EH (cell line): ENCODE results near the gene AHRR.

Experiments used
- DNase-seq: peaks from one replicate; pipeline ENCODE4 v3.0.0-alpha.2; 2015; ENCODE audit warnings: low read depth

The AHRR gene

DNA sequence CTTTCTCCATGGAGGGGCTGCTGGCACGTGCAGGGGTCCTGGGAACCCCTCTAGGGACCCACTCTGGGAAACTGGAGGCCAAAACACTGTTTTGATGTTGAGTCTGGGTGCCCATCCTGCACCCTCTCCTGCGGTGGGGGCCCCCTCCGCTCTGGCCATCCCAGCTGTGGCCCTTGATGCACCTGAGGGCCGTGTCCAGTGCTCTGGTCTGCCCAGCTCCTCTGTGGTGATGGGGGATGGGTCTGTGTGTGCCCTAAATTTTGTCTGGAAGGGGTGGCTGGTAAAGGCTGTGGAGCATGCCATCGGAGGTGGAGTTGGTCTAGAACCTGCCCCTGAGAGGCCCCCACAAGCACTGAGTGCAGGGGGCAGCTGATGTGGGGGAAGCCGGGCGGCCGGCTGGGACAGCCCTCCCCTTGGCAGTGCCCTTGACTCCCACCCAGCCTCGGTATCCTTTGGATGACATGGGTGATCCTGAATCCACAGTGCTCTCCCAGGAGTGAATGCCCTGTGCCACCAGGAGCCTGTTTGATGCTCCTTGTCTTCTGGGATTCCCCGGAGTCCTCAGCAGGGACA lies 26.3 kb downstream of the AHRR start:
- DNase-seq, result no peak

DNA sequence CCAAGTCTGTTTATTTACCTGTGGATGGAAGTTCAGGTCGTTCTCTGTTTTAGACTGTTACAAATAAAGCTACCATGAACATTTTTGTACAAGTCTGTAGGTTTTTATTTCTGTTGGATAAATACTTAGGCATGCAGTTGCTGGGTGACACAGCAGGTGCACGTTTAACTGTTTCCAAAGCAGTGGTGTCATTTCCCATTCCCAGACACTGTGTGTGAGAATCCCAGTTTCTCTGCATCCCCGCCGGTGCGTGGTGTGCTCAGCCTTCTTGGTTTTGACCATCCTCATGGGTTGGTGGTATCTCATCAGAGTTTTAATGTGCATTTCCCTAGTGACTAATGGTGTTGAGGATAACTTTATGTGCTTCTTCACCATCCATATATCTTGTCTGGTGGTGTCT lies 27.2 kb downstream of the AHRR start:
- DNase-seq, result no peak

DNA sequence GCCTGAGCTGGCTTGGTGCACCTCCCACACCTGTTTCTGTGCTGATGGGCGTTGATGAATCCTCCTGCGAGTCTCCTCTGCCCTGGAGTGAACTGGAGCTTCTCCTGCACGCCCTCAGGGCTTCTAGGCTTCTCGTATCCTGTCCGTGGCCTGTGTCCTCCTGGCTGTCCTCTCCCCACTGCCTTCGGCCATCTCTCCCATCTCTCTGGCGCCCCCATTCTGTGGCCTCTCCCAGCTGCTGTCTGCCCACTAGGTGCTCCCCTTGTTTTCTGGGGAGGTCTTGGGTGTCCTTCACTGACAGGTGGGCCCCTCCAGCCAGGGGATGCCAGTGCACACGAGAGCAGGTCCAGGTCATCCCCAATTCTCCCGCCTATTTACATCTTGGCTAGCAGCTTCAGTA lies 28.8 kb downstream of the AHRR start:
- no peak for DNase-seq

DNA sequence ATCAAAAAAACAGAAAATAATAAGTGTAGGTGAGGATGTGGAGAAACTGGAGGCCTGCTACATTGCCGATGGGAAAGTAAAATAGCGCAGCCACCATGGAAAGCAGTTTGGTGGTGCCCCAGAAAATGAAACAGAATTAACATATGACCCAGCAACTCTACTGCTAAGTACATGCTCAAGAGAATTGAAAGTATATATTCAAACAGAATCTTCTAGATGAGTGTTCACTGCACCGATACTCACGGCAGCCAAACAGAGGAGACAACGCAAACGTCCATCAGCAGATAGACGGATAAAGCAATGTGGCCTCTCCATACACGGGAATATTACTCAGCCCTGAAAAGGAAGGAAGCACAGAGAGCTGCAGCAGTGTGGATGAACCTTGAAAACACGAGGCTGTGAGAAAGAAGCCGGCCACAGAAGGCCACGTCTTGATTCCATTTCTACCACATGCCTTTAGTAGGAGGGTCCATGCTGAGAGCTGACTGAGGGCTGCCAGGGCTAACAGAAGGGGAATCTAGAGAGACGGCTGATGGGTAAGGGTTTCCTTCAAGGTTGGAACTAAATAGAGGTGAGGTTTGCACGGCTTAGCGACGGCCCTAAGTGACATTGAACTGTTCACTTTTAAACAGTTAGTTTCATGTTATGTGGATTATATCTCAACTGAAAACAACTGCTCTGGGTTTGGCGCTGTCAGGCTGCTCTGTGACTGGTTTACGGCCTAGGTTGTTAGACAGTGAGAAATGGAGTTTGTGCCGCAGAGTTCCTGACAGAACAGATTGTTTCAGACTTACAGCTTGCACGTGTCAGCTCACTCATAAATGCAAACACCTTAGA lies 29.8 kb downstream of the AHRR start:
- no peak for DNase-seq

DNA sequence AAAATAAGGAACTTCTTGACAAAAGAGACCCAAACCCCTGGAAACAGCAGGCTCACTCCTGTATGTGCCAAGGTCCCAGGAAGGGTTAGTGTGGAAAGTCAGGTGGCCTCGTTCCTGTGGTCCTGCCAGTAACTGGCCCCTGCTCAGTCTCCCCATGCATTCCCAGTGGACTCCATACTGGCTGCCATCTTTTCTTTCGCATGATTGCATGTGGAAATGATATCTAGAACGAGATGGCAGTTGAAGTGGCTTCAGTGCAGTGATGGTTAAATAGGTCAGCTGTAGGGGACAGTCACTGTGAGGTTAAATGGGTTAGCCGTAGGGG lies 30.4 kb downstream of the AHRR start:
- no peak for DNase-seq

DNA sequence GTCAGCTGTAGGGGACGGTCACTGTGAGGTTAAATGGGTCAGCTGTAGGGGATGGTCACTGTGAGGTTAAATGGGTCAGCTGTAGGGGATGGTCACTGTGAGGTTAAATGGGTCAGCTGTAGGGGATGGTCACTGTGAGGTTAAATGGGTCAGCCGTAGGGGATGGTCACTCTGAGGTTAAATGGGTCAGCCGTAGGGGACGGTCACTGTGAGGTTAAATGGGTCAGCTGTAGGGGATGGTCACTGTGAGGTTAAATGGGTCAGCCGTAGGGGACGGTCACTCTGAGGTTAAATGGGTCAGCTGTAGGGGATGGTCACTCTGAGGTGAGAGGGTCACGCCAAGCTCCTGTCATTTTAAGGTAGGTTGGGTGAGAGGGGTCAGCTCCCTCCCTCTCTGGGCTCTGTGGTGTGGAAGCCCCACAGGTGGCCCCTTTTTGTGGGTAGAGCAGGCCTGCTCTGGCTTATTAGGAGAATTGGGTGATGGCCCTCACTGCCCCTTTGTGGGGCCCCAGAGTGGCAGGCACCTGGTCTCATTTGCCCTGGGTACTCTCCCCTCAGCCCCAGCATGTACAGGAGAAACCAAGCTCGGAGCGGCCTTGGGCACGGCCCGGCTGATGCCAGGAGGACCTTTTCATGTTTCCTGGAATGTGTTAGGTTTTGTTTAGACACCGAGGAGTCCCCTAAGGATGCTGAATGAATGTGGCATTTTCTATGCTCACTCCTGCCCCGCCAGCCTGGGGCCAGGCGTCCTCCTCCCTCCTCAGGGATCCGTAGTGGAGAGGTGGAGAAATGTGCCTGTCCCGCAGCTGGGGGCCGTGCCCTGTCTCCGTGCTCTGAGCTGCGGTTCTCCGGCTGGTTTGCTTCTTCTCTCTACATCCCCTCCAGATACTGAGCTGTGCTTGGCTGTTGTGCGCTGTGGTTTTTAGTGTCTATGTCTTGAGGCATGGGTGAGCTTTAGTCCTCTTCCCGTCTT lies 31.4 kb downstream of the AHRR start:
- no peak for DNase-seq

DNA sequence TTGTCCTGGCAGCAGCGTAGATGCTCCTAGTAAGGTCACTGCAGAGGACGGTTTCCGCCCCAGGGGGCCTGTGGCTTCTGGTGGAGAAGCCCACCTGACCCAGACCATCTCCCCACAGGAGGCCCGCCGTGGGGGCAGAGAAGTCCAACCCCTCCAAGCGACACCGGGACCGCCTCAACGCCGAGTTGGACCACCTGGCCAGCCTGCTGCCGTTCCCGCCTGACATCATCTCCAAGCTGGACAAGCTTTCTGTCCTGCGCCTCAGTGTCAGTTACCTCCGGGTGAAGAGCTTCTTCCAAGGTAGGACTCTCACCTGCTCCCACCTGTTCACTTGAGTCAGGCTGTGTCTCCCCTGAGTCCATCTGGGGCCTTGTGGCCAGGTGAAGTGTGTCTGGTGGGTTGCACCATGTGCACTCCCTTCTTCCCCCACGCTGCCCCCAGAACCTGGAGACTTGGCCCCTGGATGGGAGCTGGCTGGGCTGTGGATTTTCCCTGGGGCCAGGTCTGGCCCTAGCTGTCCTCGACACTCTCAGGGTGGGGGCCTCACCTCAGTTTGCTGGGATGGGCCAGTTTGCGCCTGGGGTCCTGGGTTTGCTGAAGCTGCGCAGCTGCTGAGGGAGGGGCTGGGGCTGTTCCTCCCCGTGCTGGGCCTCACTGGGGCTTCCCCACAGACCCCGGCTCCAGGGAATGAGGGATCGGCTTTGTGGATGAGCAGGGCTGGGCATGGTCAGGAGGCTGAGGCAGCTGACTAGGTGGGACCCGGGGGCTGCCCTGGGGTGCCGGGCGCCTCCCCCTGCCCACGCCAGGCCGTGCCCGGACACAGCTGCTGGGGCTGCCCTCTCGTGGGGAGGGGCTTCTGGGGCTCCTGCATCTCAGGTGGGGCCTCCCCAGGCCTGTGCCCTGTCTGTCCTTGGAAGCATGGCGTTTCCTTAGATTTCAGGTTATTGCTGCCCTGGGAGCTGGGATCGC lies 32.4 kb downstream of the AHRR start:
- no peak for DNase-seq

DNA sequence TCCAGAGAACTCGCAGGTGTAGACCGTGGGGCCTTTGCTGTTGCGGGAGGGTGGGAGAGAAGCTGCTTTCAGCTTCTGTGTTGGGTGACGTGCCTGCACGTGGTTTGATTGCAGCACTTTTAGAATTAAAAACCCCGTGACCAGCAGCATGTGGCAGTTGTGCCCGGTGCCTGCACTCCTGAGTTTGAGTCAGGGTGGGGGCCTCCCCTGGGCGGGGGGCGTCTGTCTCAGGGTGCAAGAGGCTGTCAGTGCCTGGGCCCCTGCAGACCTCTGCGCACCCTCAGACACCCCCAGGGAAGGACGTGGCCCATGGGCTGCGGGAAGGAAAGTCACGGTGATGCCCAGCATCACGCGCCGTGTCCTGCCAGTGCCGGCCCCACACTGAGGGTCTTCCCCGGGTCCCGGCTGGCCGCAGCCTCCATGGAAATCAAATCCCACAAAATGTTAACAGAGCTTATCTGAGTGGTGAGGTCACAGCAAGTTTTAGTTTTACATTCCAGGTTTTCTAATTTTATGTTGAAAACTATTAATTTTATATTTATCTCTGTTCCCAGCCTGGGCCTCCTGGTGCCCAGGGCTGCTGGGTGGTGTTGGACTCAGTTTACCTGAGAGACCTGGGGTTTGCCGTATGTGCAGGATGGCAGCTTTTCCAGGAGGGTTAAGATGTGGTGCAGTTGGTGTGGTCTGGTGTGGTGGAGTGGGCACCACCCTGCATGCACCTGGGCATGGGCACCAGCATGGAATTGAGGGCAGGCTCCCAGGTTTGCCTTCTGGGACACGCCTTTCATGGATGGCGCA lies 33.3 kb downstream of the AHRR start:
- no peak for DNase-seq

DNA sequence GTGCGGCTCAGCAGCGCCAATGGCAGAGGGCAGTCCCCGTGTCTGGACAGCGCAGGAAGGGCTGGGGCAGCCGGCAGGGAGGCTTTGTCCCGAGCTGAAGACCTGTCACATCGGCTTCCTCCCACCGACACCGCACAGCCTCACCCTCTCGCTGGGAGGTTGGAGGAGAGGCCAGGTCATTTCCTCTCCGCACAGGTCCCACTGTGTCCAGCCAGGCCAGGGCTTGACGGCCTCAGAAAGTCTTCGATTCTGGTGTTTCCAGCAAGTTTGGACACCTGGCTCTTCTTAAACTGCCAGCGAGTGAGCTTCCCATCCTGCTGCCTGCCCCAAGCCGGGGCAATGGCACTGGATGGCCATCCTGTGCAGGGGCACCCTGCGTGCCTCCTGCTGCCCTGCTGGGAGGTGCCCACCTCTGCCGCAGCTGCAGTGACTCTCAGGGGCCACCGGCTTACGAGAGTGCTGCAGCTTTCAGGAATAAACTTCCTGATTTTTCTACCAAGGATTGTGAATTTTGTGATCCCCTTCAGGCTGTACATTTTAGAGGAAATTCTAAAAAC lies 33.9 kb downstream of the AHRR start:
- no peak for DNase-seq

DNA sequence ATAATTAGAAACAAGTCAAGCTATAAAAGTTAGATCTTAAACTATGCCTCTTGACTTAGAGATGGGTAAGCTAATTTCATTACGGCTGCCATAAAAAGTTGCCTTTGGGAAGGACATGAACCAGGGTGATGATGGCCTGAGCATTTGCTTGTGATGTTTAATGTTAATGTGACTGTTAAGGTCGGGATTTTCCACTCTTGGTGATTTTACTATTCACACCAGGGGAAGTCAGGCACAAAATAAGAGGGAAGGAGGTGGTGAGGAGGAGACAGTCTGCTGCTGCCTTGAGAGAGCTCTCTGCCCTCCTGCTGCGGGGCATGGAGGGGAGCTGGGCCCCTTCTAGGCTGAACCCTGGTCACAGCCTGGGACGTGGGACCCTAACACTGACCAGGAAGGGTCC lies 34.4 kb downstream of the AHRR start:
- DNase-seq, result no peak

DNA sequence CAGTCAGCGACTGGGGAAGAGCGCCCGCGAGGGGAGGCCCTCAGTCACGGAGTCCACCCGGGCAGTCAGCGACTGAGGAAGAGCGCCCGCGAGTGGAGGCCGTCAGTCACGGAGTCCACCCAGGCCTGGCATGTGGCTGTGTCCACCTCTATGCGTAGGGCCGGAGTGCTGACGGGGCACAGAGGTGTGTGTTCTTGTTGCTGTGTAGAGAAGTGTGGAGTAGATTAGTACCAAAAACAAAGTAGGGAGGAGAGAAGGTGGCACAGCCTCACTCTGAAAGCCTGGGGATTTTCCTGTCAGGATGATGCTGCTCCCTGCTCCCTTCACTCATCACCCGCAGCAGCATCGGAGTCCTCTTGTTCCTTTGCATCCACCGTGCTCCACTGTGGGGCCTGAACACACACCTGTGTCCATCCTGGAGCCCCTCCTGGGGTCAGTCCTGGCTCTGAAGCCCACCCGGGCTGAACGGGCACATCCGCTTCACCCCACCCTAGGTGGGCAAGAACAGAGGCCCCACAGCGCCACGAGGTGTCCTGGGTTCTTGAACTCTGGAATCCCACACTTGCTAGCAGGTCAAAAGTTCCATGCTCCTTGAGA lies 37.9 kb downstream of the AHRR start:
- DNase-seq, result no peak

DNA sequence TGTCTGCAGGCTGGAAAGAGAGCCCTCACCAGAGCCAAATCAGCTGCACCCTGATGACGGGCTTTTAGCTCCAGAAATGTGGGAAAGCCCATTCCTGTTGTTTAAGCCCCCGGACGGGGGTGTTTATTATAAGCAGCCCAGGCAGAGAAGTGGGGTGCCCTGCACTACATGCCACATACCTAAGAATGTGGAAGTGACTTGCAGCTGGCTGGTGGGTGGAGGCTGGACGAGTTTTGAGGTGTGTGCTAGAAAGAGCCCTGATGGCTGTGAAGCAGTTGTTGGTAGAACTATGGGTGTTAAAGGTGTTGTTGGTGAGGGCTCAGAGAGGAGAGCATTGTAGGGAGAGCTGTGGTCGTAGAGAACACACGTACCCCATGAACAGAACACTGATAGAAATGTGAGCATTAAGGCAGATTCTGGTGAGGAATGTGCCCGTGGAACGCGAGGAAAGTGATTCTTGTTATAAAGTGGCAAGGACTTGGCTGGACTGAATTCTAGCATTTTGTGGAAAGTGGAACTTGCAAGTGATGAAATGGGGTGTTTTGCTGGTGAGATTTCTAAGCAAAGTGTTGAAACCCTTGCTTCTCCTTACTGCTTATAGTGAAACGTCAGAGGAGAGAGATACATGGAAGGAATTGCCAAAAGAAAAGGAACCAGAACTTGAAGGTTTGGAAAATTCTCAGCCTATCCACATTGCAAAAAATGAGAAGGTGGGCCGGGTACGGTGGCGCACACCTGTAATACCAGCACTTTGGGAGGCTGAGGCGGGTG lies 38.9 kb downstream of the AHRR start:
- DNase-seq, result no peak

DNA sequence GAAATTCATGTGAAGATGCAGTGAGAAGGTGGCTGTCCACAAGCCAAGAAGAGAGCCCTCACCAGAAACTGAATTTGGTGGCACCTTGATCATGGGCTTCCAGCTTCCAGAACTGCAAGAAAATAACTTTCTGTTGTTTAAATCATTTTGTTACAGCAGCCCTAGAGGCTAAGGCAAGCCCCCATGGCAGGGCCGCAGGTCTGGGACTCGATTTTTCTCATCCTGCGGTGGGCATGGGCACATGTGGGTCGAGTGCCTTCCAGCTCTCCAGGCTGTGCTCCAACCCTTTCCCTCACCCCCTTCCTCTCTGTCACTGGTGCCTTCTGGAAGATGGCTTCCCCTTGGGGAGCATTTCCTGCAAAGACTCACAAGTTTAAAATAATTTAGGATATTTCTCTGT lies 40.7 kb downstream of the AHRR start:
- no peak for DNase-seq

DNA sequence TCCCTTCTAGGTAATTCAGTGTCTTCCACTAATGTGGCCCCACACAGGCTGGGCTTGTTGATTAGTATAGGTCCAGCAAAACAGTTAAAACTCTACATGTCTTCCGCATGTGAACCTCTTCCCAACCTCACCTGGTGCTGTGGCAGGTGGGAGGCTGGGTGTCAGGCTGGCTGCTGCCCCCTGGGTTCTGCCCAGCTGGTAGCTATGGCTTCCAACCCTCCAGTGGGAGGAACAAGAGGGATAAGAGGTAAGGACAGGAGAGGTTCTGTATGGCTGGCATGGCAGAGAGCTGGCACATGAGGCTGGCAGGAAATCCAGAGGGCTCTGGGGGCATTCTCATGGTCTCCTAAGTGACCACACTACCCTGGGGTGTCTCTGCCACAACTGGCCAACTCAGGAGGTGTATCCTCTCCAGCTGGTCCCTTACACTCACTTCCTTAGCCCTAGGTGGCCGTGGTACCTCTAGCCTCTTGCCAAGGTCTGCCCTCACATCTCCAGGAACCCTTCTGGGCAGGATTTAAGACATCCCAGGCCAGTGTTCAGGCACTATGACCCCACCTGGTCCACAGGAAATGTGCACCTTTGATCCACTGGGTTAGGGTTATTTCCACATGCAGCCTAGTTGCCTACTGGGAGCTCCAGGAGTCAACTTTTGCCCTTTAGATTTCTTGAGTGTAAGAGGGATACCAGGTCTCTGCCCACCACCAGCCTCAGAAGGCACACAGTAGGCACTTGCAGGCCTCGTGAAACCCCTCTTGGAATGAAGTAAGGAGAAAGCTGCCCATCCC lies 41.7 kb downstream of the AHRR start:
- DNase-seq, result no peak

DNA sequence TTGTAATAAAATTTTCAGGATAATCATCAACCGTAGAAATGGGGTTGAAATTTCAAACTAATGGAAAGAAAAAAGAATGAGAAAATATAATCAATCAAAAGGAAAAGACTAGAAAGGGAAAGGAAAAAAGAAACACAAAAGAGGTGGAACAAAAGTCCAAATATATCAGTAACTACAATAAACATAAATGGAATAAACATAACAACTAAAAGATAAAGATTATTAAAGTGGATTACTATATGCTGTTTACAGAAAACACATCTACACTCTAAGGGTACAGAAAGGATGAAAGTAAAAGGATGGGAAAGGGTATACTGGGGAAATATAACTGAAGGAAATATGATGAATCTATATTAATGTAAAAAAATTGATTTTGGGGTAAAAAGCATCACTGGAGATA lies 43.0 kb downstream of the AHRR start:
- DNase-seq, result no peak

DNA sequence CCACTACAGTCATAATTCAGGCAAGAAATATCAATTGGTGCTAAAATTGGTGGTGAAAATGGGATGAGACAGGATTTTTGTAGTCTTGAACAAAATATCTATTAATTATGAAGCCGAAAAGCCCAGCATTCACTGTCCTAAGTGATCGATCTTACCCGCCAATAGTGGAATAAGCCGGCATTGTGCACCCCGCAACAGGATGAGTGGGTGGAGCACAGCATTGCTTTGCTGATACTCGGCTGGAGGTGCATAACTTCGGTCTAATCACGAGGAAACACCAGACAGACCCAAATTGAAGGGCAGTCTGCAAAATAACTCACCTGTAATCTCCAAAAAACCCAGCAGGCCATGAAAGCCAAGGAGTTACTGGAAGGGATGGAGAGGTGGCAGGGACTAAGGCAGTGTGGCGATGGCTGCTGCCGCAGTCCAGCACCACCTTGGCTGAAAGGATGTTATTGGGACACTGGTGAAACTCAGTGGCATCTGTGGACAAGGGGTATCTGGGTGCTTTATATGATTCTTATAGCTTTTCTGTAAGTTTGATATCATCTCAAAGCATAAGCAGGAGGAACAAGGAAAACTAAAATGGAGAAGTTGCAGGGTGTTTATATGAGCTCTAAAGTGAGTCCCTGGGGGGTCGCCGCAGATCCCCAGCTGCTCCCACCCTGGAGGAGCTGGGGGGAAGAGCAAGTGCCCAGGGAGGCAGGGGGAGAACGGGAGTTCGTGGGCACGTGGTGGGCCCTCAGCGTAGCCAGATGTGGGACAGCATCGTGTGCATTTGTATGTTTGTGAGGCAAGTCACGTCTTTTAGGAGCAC lies 45.2 kb downstream of the AHRR start:
- no peak for DNase-seq

DNA sequence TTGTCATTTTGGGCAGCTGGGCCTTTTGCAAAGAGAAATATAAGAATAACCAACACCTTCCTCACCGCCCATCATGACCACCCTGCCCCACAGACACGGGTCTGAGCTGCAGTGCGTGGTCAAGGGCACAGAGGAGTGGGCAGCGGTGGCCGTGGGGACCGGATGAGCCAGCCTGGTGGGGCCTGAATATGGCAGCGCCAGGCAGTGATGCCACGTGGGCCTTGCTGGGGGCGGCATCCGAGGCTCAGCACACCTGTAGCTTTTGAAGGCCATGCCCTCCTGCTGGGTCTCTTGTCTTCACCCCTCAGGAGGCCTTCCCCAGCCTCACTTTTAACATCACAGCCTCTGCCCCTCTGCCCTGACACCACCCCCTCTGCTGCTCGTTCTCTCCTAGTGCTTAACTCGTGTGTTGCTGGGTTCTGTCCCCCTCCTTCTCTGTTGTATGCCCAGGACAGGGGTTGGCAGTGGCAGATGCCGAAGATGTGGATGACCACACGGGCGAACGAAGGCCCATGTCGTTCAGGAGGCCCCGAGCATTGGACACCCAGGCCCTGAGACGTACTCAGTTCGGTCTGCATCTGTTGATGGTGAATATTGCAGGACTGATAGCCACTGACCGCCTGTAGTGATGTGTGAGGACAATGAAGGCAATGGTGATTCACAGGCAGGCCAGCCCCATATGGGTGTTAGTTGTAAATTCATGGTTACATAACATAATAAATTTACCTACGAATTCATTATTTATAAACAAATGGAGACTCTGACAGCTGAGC lies 46.0 kb downstream of the AHRR start:
- peak; percentile 47 for DNase-seq
